ENCODE data around the gene ICAM5.

Gene ICAM5

DNA sequence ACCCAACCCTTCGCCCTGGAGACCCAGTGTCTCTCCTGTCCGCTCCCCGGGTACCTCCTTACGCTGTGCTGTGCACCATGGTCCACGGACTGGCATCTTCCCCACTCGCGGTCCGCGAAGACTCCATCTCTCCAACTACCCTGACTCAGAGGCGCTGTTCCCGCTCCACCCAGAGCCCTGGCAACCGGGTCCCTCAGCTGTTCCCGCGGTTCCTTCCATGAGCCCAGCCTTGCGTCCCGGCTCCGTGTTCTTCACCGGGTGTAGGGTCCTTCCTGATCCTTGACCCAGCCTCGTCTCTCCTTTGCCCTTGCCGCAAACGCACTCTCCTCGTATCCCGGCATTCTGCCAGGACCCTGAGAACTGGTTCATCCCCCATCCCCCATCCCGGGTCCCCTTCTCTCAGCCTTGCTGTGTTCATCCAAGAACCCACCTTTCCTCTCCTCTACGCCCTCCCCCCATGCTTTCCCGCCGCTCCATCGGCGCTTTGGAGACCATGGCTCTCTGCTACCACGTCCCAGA is 664 bp downstream of the ICAM5 start:
- H3K9ac ChIP-seq (ENCODE audit: insufficient read length, low read depth): peak overlapping the region; percentile 68
- TF ChIP-seq YY1 (IDR thresholded peaks at IDR 0.05; ENCODE audit: insufficient read depth, insufficient read length) (no peak), ZNF274 (IDR thresholded peaks at IDR 0.05; ENCODE audit: low read depth, low read length) (no peak), SUZ12 (IDR thresholded peaks at IDR 0.05; ENCODE audit: extremely low read depth, insufficient read depth, insufficient read length) (no peak)
- H3K9me3 ChIP-seq (ENCODE audit: insufficient read depth, low read length): no peaks in the 10 kb centered on the region
- peaks cover 50% of the 10 kb centered on the region for H3K4me1 ChIP-seq (ENCODE audit: insufficient read depth, insufficient read length)
- H3K4me3 ChIP-seq (ENCODE audit: insufficient read length, low read depth): peak overlapping the region; percentile 51
- DNase-seq (ENCODE audit: low read depth, low spot score): no peak
- H3K36me3 ChIP-seq (ENCODE audit: insufficient read depth, insufficient read length, low read length): peaks cover 6% of the 10 kb centered on the region
- H3K27me3 ChIP-seq (ENCODE audit: insufficient read depth, insufficient read length): peaks cover 80% of the 10 kb centered on the region

DNA sequence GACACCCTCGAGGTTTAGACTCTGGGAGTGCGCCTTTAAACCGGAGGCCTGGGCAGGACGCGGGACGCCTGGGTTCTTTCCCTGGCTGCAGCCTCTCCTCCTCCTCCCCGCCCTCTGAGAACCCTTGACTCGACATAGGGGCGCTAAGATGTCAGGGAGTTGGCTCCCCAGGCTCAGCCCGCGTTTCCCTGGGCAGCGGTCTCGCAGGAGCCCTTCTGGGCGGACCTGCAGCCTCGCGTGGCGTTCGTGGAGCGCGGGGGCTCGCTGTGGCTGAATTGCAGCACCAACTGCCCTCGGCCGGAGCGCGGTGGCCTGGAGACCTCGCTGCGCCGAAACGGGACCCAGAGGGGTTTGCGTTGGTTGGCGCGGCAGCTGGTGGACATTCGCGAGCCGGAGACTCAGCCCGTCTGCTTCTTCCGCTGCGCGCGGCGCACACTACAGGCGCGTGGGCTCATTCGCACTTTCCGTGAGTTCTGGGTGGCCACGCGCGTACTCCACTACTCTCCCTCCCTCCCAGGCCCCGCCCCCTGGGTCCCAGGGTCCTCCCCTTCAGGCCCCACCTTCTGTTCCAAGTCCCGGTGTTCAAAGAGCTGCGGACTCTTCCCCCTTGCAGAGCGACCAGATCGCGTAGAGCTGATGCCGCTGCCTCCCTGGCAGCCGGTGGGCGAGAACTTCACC is 1.3 kb downstream of the ICAM5 start:
- Histone ChIP-seq H3K4me1 (ENCODE audit: insufficient read depth, insufficient read length) (peaks cover 53% of the 10 kb centered on the region), H3K9me3 (ENCODE audit: insufficient read depth, low read length) (no peaks in the 10 kb centered on the region), H3K4me3 (ENCODE audit: insufficient read length, low read depth) (peak overlapping the region; percentile 51), H3K27me3 (ENCODE audit: insufficient read depth, insufficient read length) (peaks cover 86% of the 10 kb centered on the region), H3K36me3 (ENCODE audit: insufficient read depth, insufficient read length, low read length) (peaks cover under 1% of the 10 kb centered on the region), H3K9ac (ENCODE audit: insufficient read length, low read depth) (peak overlapping the region; percentile 72)
- TF ChIP-seq SUZ12 (IDR thresholded peaks at IDR 0.05; ENCODE audit: extremely low read depth, insufficient read depth, insufficient read length) (no peak), YY1 (IDR thresholded peaks at IDR 0.05; ENCODE audit: insufficient read depth, insufficient read length) (no peak), ZNF274 (IDR thresholded peaks at IDR 0.05; ENCODE audit: low read depth, low read length) (no peak)
- DNase-seq (ENCODE audit: low read depth, low spot score): no peak

DNA sequence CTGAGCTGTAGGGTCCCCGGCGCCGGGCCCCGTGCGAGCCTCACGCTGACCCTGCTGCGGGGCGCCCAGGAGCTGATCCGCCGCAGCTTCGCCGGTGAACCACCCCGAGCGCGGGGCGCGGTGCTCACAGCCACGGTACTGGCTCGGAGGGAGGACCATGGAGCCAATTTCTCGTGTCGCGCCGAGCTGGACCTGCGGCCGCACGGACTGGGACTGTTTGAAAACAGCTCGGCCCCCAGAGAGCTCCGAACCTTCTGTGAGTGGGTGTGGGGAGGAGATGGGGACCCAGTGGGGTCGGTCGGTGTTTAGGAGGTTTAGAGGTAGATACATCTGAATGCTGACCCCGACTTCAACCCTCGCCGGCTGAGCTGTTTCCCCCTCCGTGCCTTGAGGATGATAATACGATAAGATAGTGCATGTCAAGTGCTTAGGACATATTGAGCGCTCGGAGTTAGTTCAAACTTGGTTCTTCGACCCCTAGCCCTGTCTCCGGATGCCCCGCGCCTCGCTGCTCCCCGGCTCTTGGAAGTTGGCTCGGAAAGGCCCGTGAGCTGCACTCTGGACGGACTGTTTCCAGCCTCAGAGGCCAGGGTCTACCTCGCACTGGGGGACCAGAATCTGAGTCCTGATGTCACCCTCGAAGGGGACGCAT is 1.9 kb downstream of the ICAM5 start:
- Histone ChIP-seq H3K4me1 (ENCODE audit: insufficient read depth, insufficient read length) (peaks cover 53% of the 10 kb centered on the region), H3K27me3 (ENCODE audit: insufficient read depth, insufficient read length) (peaks cover 92% of the 10 kb centered on the region), H3K9ac (ENCODE audit: insufficient read length, low read depth) (peak overlapping the region; percentile 72), H3K4me3 (ENCODE audit: insufficient read length, low read depth) (peak overlapping the region; percentile 51), H3K36me3 (ENCODE audit: insufficient read depth, insufficient read length, low read length) (no peaks in the 10 kb centered on the region), H3K9me3 (ENCODE audit: insufficient read depth, low read length) (no peaks in the 10 kb centered on the region)
- no peak for TF ChIP-seq SUZ12 (IDR thresholded peaks at IDR 0.05; ENCODE audit: extremely low read depth, insufficient read depth, insufficient read length)
- no peak for TF ChIP-seq ZNF274 (IDR thresholded peaks at IDR 0.05; ENCODE audit: low read depth, low read length)
- TF ChIP-seq YY1 (IDR thresholded peaks at IDR 0.05; ENCODE audit: insufficient read depth, insufficient read length): no peak
- DNase-seq (ENCODE audit: low read depth, low spot score): no peak

DNA sequence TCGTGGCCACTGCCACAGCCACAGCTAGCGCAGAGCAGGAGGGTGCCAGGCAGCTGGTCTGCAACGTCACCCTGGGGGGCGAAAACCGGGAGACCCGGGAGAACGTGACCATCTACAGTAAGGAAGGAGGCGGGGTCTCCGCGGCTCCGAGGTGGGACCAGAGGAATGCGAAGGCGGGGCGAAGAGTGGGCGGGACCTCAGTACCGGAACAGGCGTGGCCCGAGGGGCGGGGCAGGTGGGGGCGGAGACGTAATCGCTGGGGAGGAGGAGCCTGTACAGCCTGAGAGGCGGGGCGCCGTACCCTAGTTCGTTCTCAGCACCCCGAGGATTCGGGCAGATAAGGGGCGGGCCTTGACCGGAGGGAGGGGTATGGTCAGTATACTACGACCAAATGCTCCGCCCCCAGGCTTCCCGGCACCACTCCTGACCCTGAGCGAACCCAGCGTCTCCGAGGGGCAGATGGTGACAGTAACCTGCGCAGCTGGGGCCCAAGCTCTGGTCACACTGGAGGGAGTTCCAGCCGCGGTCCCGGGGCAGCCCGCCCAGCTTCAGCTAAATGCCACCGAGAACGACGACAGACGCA is 2.5 kb downstream of the ICAM5 start:
- peaks cover 53% of the 10 kb centered on the region for H3K4me1 ChIP-seq (ENCODE audit: insufficient read depth, insufficient read length)
- no peaks in the 10 kb centered on the region for H3K9me3 ChIP-seq (ENCODE audit: insufficient read depth, low read length)
- peak overlapping the region; percentile 72 for H3K9ac ChIP-seq (ENCODE audit: insufficient read length, low read depth)
- H3K36me3 ChIP-seq (ENCODE audit: insufficient read depth, insufficient read length, low read length): no peaks in the 10 kb centered on the region
- peak overlapping the region; percentile 51 for H3K4me3 ChIP-seq (ENCODE audit: insufficient read length, low read depth)
- no peak for TF ChIP-seq SUZ12 (IDR thresholded peaks at IDR 0.05; ENCODE audit: extremely low read depth, insufficient read depth, insufficient read length)
- DNase-seq (ENCODE audit: low read depth, low spot score): peak; percentile 83
- H3K27me3 ChIP-seq (ENCODE audit: insufficient read depth, insufficient read length): peaks cover 95% of the 10 kb centered on the region

DNA sequence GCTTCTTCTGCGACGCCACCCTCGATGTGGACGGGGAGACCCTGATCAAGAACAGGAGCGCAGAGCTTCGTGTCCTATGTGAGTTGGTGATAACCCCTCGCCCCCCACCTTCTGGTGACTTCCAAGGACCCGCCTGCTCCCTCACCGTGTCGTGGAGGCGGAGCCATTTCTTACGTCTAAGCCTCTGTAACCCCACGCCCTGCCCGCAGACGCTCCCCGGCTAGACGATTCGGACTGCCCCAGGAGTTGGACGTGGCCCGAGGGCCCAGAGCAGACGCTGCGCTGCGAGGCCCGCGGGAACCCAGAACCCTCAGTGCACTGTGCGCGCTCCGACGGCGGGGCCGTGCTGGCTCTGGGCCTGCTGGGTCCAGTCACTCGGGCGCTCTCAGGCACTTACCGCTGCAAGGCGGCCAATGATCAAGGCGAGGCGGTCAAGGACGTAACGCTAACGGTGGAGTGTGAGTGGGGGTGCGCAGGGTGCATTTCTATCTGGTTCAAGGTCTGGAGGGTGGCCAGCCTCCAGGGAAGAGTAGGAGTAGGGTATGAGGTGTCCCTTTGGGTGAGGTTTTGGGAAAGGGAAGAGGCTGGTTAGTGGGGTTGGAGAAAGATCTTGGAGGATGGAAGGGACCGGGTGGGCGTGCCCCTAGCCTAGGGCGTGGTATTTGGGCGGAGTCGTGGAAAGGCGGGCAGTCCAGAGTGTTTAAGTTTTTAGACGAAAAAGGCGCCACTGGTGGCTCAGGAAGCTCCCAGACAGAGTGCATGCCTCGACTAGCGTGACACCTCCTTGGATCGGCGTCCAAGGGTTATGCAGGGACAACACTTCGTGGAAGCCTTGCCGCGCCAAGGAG is 3.3 kb downstream of the ICAM5 start:
- TF ChIP-seq ZNF274 (IDR thresholded peaks at IDR 0.05; ENCODE audit: low read depth, low read length) (no peak), SUZ12 (IDR thresholded peaks at IDR 0.05; ENCODE audit: extremely low read depth, insufficient read depth, insufficient read length) (peak; percentile 56), YY1 (IDR thresholded peaks at IDR 0.05; ENCODE audit: insufficient read depth, insufficient read length) (no peak)
- peak overlapping the region; percentile 35 for H3K4me3 ChIP-seq (ENCODE audit: insufficient read length, low read depth)

DNA sequence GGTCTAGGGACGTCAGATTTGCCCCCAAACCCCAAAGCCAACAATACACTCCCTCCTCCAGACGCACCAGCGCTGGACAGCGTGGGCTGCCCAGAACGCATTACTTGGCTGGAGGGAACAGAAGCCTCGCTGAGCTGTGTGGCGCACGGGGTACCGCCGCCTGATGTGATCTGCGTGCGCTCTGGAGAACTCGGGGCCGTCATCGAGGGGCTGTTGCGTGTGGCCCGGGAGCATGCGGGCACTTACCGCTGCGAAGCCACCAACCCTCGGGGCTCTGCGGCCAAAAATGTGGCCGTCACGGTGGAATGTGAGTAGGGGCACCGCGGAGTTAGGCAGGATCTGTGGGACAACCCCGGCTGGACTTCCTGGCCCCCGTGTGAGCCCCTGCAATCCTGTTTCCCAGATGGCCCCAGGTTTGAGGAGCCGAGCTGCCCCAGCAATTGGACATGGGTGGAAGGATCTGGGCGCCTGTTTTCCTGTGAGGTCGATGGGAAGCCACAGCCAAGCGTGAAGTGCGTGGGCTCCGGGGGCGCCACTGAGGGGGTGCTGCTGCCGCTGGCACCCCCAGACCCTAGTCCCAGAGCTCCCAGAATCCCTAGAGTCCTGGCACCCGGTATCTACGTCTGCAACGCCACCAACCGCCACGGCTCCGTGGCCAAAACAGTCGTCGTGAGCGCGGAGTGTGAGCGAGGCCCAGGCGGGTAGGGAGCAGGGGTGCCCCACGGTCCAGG is 4.0 kb downstream of the ICAM5 start:
- Histone ChIP-seq H3K27me3 (ENCODE audit: insufficient read depth, insufficient read length) (peaks cover 81% of the 10 kb centered on the region), H3K9me3 (ENCODE audit: insufficient read depth, low read length) (no peaks in the 10 kb centered on the region), H3K4me1 (ENCODE audit: insufficient read depth, insufficient read length) (peaks cover 48% of the 10 kb centered on the region), H3K36me3 (ENCODE audit: insufficient read depth, insufficient read length, low read length) (no peaks in the 10 kb centered on the region), H3K4me3 (ENCODE audit: insufficient read length, low read depth) (no peak overlapping the region), H3K9ac (ENCODE audit: insufficient read length, low read depth) (peak overlapping the region; percentile 3)
- TF ChIP-seq YY1 (IDR thresholded peaks at IDR 0.05; ENCODE audit: insufficient read depth, insufficient read length) (no peak), SUZ12 (IDR thresholded peaks at IDR 0.05; ENCODE audit: extremely low read depth, insufficient read depth, insufficient read length) (no peak), ZNF274 (IDR thresholded peaks at IDR 0.05; ENCODE audit: low read depth, low read length) (no peak)
- no peak for DNase-seq (ENCODE audit: low read depth, low spot score)

More for the DNA sequence above, 3.3 kb downstream of the ICAM5 start:
- H3K9me3 ChIP-seq (ENCODE audit: insufficient read depth, low read length): no peaks in the 10 kb centered on the region
- DNase-seq (ENCODE audit: low read depth, low spot score): no peak
- peaks cover 88% of the 10 kb centered on the region for H3K27me3 ChIP-seq (ENCODE audit: insufficient read depth, insufficient read length)
- H3K4me1 ChIP-seq (ENCODE audit: insufficient read depth, insufficient read length): peaks cover 49% of the 10 kb centered on the region
- H3K36me3 ChIP-seq (ENCODE audit: insufficient read depth, insufficient read length, low read length): no peaks in the 10 kb centered on the region
- H3K9ac ChIP-seq (ENCODE audit: insufficient read length, low read depth): peak overlapping the region; percentile 51

Measured in NT2/D1 (cell line).